Measurements from ENCODE around the gene KIF16B. TPM values are rescaled to one million over a fixed set of nuclear protein-coding genes. Genes with fewer than 3 reads are reported as not detected.

Gene KIF16B
- total and polyA plus RNA-seq, 2 experiments from 2014 or later = 6.5 to 11.1 TPM

GRCh38 chr20:16556301-16556700 lies 16.9 kb downstream of the KIF16B start (continued):
- no peak for TF ChIP-seq ETS1 (IDR thresholded peaks at IDR 0.05)
- TF ChIP-seq ZNF114 (CRISPR knock-in tag; IDR thresholded peaks at IDR 0.05) = no peak
- TF ChIP-seq CREB1 (CRISPR knock-in tag; IDR thresholded peaks at IDR 0.05; ENCODE audit: low read depth) = no peak
- TF ChIP-seq JUNB (IDR thresholded peaks at IDR 0.05; ENCODE audit: unreplicated experiment) = no peak
- no peak for TF ChIP-seq CTCF (conservative IDR thresholded peaks at IDR 0.05; ENCODE audit: low read depth in 2 of 2)
- no peak for TF ChIP-seq STAT1 (IDR thresholded peaks at IDR 0.05; ENCODE audit: unreplicated experiment)
- TF ChIP-seq ZNF331 (CRISPR knock-in tag; IDR thresholded peaks at IDR 0.05; ENCODE audit: low read depth) = no peak

- Histone ChIP-seq H3K9me2 (ENCODE audit: insufficient read depth) (no peaks in the 10 kb centered on the region), H3K4me3 (no peak overlapping the region), H3F3A (replicated peaks; ENCODE audit: low read depth) (no peaks in the 10 kb centered on the region), H3K4me1 (ENCODE audit: insufficient read depth) (no peaks in the 10 kb centered on the region), H3K79me2 (replicated peaks; ENCODE audit: insufficient read depth) (peaks cover 23% of the 10 kb centered on the region), H3K27me3 (ENCODE audit: insufficient read depth) (no peaks in the 10 kb centered on the region), H3K36me3 (ENCODE audit: insufficient read depth) (no peaks in the 10 kb centered on the region), H3K27ac (ENCODE audit: low read depth) (no peak overlapping the region), H2AFZ (no peak overlapping the region), H4K20me1 (replicated peaks; ENCODE audit: insufficient read depth) (peaks cover 3% of the 10 kb centered on the region; the same call in 1 of the 2 replicates), H3K4me2 (no peak overlapping the region)
- ATAC-seq (no peak), DNase-seq (ENCODE audit: low spot score) (no peak)
- no peak overlapping the region for H3K4me3 Mint-ChIP-seq
- peaks cover 8% of the 10 kb centered on the region; the same call in 2 of the 3 replicates for H3K4me1 Mint-ChIP-seq
- H3K27ac Mint-ChIP-seq = no peak overlapping the region
- H3K36me3 Mint-ChIP-seq (ENCODE audit: low read depth) = peaks cover 23% of the 10 kb centered on the region
- H3K27me3 Mint-ChIP-seq (ENCODE audit: insufficient read depth, low read depth, poor library complexity) = peaks cover 2% of the 10 kb centered on the region
- H3K9me3 Mint-ChIP-seq = peaks cover 22% of the 10 kb centered on the region
- no peak for TF ChIP-seq NANOG (IDR thresholded peaks at IDR 0.05; ENCODE audit: borderline replicate concordance)
- TF ChIP-seq CTCF (conservative IDR thresholded peaks at IDR 0.05; ENCODE audit: low read depth in 2 of 2) = no peak
- no peak for TF ChIP-seq POLR2AphosphoS5 (IDR thresholded peaks at IDR 0.05; ENCODE audit: low read depth)
- TF ChIP-seq CREB1 (CRISPR knock-in tag; IDR thresholded peaks at IDR 0.05; ENCODE audit: low read depth) = no peak
- TF ChIP-seq STAT1 (IDR thresholded peaks at IDR 0.05; ENCODE audit: unreplicated experiment) = no peak
- no peak for TF ChIP-seq ZNF331 (CRISPR knock-in tag; IDR thresholded peaks at IDR 0.05; ENCODE audit: low read depth)
- TF ChIP-seq ETS1 (IDR thresholded peaks at IDR 0.05) = no peak
- TF ChIP-seq EZH2phosphoT487 (IDR thresholded peaks at IDR 0.05; ENCODE audit: unreplicated experiment) = no peak
- no peak for TF ChIP-seq JUNB (IDR thresholded peaks at IDR 0.05; ENCODE audit: unreplicated experiment)
- TF ChIP-seq EZH2 (IDR thresholded peaks at IDR 0.05; ENCODE audit: low read depth, unreplicated experiment) = no peak
- TF ChIP-seq ZNF114 (CRISPR knock-in tag; IDR thresholded peaks at IDR 0.05) = no peak
- TF ChIP-seq ZNF462 (CRISPR knock-in tag; IDR thresholded peaks at IDR 0.05) = no peak
Observed at GRCh38 chr20:16555754-16556153, 17.5 kb downstream of the KIF16B start.

Measured in GM23338 (cell line).